ENCODE results near the gene LMO7. TPM values are rescaled to one million over a fixed set of nuclear protein-coding genes. Genes with fewer than 3 reads are reported as not detected.

Gene LMO7
- total RNA-seq = 100 to 1,000 TPM in 3 of 4 donors, 10 to 100 TPM in 1; 87.0 to 293 (median 187) TPM

- peaks cover 14 to 30% (median 16%) of the 10 kb centered on the region in 3 donors for H3K4me1 ChIP-seq
- WGBS, 2 donors = no CpG with 5 or more reads among the region's 76 CpGs
- DNase-seq = no peak
- TF ChIP-seq, protein P1, sequence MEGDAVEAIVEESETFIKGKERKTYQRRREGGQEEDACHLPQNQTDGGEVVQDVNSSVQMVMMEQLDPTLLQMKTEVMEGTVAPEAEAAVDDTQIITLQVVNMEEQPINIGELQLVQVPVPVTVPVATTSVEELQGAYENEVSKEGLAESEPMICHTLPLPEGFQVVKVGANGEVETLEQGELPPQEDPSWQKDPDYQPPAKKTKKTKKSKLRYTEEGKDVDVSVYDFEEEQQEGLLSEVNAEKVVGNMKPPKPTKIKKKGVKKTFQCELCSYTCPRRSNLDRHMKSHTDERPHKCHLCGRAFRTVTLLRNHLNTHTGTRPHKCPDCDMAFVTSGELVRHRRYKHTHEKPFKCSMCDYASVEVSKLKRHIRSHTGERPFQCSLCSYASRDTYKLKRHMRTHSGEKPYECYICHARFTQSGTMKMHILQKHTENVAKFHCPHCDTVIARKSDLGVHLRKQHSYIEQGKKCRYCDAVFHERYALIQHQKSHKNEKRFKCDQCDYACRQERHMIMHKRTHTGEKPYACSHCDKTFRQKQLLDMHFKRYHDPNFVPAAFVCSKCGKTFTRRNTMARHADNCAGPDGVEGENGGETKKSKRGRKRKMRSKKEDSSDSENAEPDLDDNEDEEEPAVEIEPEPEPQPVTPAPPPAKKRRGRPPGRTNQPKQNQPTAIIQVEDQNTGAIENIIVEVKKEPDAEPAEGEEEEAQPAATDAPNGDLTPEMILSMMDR (IDR thresholded peaks at IDR 0.05) = no peak
- peak in 1 of 4 donors; percentile 28 for TF ChIP-seq POLR2A (IDR thresholded peaks at IDR 0.05)
- intact Hi-C loops (cut with DNase I) = no loop called here
- peak within 1 kb of the TSS; percentile 55 to 79 (median 65) for H3K27ac ChIP-seq
- H3K27me3 ChIP-seq = peaks cover 0 to 27% (median 0%) of the 10 kb centered on the region in 4 donors
- no peaks in the 10 kb centered on the region for H3K9me3 ChIP-seq
- peak within 1 kb of the TSS; percentile 62 to 78 (median 70) for H3K4me3 ChIP-seq
- no peaks in the 10 kb centered on the region for H3K36me3 ChIP-seq
Observed at GRCh38 chr13:75635828-75636435, at the start of gene LMO7. LMO7 (plus strand) TSS chr13:75636330; CDS start chr13:75636658, 328 bp downstream.

DNA sequence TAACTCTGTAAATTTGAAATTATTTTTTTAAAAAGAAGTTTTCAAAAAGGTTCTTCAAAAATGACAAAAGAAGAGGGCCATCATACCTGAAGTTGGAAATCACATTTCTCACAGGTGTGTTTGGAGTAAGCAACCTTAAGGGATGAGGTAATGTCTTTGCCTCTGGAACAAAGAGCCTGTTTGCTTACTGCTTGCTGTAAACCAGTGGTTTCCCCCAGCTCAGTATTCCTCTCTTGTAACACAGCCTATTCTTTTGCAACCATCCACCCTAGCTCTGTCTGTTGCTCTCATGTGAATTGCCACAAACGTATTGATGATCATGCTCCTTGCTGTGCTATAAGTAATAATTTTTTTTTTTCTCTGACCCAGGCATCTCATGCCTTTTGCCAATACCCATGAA is 48.5 kb upstream of the LMO7 start:
- H3K9me3 ChIP-seq = peaks cover 0 to 13% (median 6%) of the 10 kb centered on the region in 3 donors
- WGBS, 2 donors = 73 to 100% methylated on average over 1 of the region's 1 CpG
- no peak overlapping the region for H3K27ac ChIP-seq
- H3K4me1 ChIP-seq = no peaks in the 10 kb centered on the region
- intact Hi-C loops (cut with DNase I) = no loop called here
- H3K27me3 ChIP-seq = no peaks in the 10 kb centered on the region
- H3K4me3 ChIP-seq = no peak overlapping the region
- DNase-seq = no peak
- H3K36me3 ChIP-seq = peaks cover 0 to 42% (median 0%) of the 10 kb centered on the region in 3 donors
- no peak for TF ChIP-seq POLR2A (IDR thresholded peaks at IDR 0.05)
- TF ChIP-seq, protein P1 (IDR thresholded peaks at IDR 0.05) = no peak

DNA sequence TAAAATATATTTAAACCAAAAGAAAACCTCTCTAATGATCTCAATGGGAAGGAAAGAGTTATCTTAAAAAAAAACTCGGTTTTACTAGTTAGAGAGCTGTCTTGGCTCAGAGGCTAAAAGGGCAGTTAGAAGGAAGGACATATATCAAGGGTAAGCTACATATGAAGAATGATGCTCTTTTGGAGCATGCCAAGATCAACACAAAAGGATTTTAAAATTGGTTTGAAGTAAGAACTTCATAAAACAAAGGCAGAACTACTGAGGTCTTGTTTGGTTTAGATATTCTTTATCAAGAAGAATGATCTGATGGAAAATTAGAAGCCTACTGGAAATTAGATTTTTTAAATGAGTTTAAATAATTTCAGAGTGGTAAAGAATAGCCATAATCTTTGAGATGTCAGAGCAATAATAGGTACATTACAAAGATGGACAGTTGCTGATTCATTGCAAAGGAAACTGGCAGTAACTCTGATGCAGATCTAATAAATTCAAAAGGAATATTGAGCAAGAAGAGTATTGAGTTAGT is 39.4 kb upstream of the LMO7 start:
- no peaks in the 10 kb centered on the region for H3K9me3 ChIP-seq
- TF ChIP-seq, protein P1 (IDR thresholded peaks at IDR 0.05) = no peak
- TF ChIP-seq POLR2A (IDR thresholded peaks at IDR 0.05) = no peak
- peaks cover 0 to 36% (median 0%) of the 10 kb centered on the region in 3 donors for H3K36me3 ChIP-seq
- intact Hi-C loops (cut with DNase I) = no loop called here
- 52 to 68% methylated on average over 1 of the region's 1 CpG for WGBS, 2 donors
- H3K4me1 ChIP-seq = no peaks in the 10 kb centered on the region
- no peak overlapping the region for H3K4me3 ChIP-seq
- no peaks in the 10 kb centered on the region for H3K27me3 ChIP-seq
- H3K27ac ChIP-seq = no peak overlapping the region
- DNase-seq = no peak

DNA sequence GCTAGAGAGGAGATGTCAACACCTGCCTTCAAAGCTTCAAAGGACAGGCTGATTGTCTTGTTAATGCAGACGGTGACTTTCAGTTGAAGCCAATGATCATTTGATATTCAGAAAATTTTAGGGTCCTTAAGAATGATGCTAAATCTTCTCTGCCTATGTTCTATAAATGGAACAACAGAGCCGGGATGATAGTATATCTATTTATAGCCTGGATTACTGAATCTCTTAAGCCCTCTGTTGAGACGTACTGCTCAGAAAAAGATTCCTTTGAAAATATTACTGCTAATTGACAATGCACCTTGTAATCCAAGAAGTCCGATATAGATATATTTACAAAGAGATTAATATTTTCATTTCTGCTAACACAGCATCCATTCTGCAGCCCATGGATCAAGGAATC is 35.8 kb upstream of the LMO7 start:
- Histone ChIP-seq H3K4me3 (no peak overlapping the region), H3K36me3 (peaks cover 0 to 44% (median 0%) of the 10 kb centered on the region in 3 donors), H3K27ac (no peak overlapping the region), H3K27me3 (no peaks in the 10 kb centered on the region), H3K4me1 (no peaks in the 10 kb centered on the region), H3K9me3 (no peaks in the 10 kb centered on the region)
- intact Hi-C loops (cut with DNase I) = no loop called here
- TF ChIP-seq, protein P1 (IDR thresholded peaks at IDR 0.05) = no peak
- DNase-seq = no peak
- WGBS, 2 donors = 49 to 64% methylated on average over 4 of the region's 4 CpGs

DNA sequence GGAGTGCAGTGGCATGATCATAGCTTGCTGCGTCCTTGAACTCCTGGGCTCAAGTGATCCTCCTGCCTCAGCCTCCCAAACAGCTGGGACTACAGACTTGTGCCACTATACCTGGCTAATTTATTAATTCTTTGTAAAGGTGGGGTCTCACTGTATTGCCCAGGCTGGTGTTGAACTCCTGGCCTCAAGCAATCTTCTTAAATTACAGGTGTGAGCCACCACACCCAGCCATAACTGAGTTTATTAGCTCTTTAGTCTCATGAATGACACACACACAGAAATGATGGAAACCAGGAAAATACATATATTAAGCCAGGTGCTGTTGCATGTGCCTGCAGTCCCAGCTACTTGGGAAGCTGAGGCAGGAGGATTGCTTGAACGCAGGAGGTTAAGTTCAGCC is 33.1 kb upstream of the LMO7 start:
- intact Hi-C loops (cut with DNase I) = no loop called here
- no peak overlapping the region for H3K4me3 ChIP-seq

More for the DNA sequence above, 33.1 kb upstream of the LMO7 start:
- no peak overlapping the region for H3K27ac ChIP-seq
- H3K27me3 ChIP-seq = no peaks in the 10 kb centered on the region
- DNase-seq = no peak
- TF ChIP-seq, protein P1 (IDR thresholded peaks at IDR 0.05) = no peak
- no peak for TF ChIP-seq POLR2A (IDR thresholded peaks at IDR 0.05)
- 97 to 100% methylated on average over 2 of the region's 2 CpGs for WGBS, 2 donors
- no peaks in the 10 kb centered on the region for H3K9me3 ChIP-seq
- H3K36me3 ChIP-seq = peaks cover 0 to 58% (median 0%) of the 10 kb centered on the region in 3 donors
- no peaks in the 10 kb centered on the region for H3K4me1 ChIP-seq
